ENCODE measurements around the gene DONSON. TPM values are rescaled to one million over a fixed set of nuclear protein-coding genes. Genes with fewer than 3 reads are reported as not detected.
"Not testable (repeated sequence)": the region's sequence is repeated elsewhere in the genome, so short reads cannot be mapped to it uniquely, and the experiment has no call there.

Gene DONSON, protein sequence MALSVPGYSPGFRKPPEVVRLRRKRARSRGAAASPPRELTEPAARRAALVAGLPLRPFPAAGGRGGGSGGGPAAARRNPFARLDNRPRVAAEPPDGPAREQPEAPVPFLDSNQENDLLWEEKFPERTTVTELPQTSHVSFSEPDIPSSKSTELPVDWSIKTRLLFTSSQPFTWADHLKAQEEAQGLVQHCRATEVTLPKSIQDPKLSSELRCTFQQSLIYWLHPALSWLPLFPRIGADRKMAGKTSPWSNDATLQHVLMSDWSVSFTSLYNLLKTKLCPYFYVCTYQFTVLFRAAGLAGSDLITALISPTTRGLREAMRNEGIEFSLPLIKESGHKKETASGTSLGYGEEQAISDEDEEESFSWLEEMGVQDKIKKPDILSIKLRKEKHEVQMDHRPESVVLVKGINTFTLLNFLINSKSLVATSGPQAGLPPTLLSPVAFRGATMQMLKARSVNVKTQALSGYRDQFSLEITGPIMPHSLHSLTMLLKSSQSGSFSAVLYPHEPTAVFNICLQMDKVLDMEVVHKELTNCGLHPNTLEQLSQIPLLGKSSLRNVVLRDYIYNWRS
- 13.4 and 17.5 TPM in 2 replicates for total RNA-seq (2012; rRNA removed)

DNA sequence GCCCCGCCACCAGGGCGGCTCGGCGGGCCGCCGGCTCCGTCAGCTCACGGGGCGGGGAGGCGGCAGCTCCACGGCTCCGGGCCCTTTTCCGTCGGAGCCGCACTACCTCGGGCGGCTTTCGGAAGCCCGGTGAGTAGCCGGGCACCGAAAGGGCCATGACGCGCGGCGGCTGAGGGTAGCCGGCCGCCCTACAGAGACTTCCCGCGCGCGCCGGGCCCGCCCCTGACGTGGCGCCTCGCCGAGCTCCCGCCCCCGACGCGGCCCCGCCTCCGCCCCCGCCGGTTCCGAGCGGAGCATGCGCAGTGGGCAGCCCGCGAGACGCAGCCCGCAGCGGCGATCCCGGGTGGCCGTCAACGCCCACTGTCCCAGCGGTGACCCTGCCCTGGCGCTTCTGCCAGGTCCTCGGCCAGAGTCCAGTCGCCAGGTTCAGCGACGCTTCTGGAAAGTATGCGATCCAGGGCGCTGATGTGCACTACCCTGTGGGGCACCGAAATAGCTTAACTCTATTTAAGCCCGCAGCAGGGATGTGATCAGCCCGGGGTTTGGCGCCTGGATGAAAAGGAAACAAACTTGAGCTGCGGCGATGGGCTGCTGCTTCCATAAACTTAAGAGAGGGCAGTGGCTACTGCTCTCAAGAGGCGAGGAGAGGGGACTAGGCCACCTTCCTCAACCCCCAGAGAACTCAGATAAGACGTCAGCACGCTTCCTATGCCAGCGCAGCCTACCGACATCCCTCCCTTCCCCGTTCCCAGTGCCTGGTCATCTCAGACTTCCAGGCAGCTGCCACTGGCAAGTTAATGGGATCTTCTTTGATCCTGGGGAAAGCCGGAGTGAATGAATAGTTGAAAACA is at the start of gene DONSON:
TSS of gene DONSON (minus strand) at position 200 of the 851 bp plus-strand sequence. CDS start at position 157, 43 bp downstream.
- Histone ChIP-seq H3K9ac (ENCODE audit: low read depth, low read length) (peak within 1 kb of the TSS; percentile 97), H3K4me1 (ENCODE audit: control insufficient read depth, insufficient read depth, low read length) (peaks cover 10% of the 10 kb centered on the region), H3K9me3 (replicated peaks; ENCODE audit: low read length) (no peaks in the 10 kb centered on the region), H3K4me2 (ENCODE audit: low read length) (peak within 1 kb of the TSS; percentile 87), H3K4me3 (ENCODE audit: low read length) (peak within 1 kb of the TSS; percentile 97), H3K27me3 (ENCODE audit: control insufficient read depth, insufficient read depth, low read length) (no peaks in the 10 kb centered on the region), H3K36me3 (ENCODE audit: insufficient read depth, low read length) (peaks cover 4% of the 10 kb centered on the region)

DNA sequence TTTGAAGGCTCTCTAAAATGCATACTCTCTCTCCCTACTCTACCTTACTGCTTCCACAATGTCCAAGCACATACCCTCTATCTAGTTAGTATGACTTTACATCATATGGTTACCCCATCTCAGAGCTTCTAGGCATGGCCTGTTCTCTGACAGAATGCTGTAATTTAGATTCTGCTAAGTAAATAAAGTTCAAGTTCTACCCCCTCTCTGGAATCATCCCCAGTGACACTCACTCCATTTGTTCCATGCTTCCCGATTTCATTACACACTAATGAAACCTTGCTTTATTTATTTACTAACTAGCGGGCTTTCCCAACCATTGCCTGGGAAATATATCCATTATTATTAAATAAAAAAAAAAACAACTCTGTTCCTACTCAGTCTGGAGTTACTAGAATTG is 45.8 kb upstream of the DONSON start:
- Histone ChIP-seq H3K9ac (ENCODE audit: low read depth, low read length) (no peak overlapping the region), H3K4me1 (ENCODE audit: control insufficient read depth, insufficient read depth, low read length) (no peaks in the 10 kb centered on the region), H3K36me3 (ENCODE audit: insufficient read depth, low read length) (peaks cover 7% of the 10 kb centered on the region), H3K4me3 (ENCODE audit: low read length) (no peak overlapping the region), H3K4me2 (ENCODE audit: low read length) (no peak overlapping the region), H3K27me3 (ENCODE audit: control insufficient read depth, insufficient read depth, low read length) (no peaks in the 10 kb centered on the region), H3K9me3 (replicated peaks; ENCODE audit: low read length) (no peaks in the 10 kb centered on the region)

DNA sequence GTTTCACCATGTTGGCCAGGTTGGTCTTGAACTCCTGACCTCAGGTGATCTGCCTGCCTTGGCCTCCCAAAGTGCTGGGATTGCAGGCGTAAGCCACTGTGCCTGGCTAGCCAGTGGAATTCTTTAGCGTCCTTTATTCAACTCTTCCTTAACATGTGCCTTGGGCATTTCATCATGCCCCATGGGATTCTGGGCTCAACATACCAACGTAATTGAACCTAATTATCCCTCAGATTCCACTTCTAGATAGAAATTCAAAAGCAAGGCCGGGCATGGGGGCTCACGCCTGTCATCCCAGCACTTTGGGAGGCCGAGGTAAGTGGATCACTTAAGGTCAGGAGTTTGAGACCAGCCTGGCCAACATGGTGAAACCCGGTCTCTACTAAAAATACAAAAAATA is 37.7 kb upstream of the DONSON start:
- H3K4me1 ChIP-seq (ENCODE audit: control insufficient read depth, insufficient read depth, low read length); H3K4me2 ChIP-seq (ENCODE audit: low read length); H3K4me3 ChIP-seq (ENCODE audit: low read length); H3K9ac ChIP-seq (ENCODE audit: low read depth, low read length); H3K27me3 ChIP-seq (ENCODE audit: control insufficient read depth, insufficient read depth, low read length); H3K9me3 ChIP-seq (replicated peaks; ENCODE audit: low read length): not testable (repeated sequence)
- peaks cover 17% of the 10 kb centered on the region for H3K36me3 ChIP-seq (ENCODE audit: insufficient read depth, low read length)

DNA sequence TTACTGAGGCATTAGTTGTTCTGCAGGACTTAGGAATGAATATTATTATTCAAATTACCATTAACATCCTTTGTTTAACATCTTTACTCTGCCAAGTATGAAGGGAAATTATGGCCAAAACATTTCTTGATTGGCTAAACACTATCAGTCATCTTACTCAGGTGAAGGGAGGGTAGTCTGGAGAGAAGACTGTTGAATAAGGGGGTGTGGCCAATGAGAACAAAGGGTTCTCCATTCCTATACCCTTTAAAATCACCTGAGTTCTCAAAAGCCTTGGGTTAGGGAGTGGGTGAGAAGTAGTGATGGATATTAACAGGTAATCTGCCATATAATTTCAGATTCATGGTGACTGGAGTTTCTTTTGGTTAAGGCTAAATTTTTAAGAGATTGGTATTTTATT is 33.8 kb upstream of the DONSON start:
- Histone ChIP-seq H3K36me3 (ENCODE audit: insufficient read depth, low read length) (peaks cover 20% of the 10 kb centered on the region), H3K9ac (ENCODE audit: low read depth, low read length) (no peak overlapping the region), H3K9me3 (replicated peaks; ENCODE audit: low read length) (no peaks in the 10 kb centered on the region), H3K27me3 (ENCODE audit: control insufficient read depth, insufficient read depth, low read length) (no peaks in the 10 kb centered on the region), H3K4me1 (ENCODE audit: control insufficient read depth, insufficient read depth, low read length) (no peaks in the 10 kb centered on the region), H3K4me2 (ENCODE audit: low read length) (no peak overlapping the region), H3K4me3 (ENCODE audit: low read length) (no peak overlapping the region)

DNA sequence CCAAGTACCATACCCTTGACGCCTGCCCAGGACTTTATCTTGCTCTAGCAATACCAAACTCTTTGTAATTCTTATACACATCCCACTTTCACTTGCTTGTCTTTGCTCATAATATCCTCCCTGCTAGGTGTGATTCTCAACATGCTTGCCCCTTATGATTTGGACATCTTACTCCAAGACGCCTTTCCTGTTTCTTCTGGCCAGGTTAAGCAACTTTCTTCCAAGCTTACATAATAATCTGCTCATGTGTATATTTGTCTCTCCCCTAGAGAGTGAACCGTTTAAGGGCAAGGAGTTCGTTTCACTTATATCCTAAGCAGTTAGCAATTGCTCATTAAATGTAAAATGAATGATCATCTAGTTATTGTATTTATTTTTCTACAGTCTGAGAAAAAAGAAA is 31.2 kb upstream of the DONSON start:
- Histone ChIP-seq H3K9me3 (replicated peaks; ENCODE audit: low read length) (no peaks in the 10 kb centered on the region), H3K27me3 (ENCODE audit: control insufficient read depth, insufficient read depth, low read length) (no peaks in the 10 kb centered on the region), H3K4me1 (ENCODE audit: control insufficient read depth, insufficient read depth, low read length) (no peaks in the 10 kb centered on the region), H3K9ac (ENCODE audit: low read depth, low read length) (no peak overlapping the region), H3K36me3 (ENCODE audit: insufficient read depth, low read length) (peaks cover 25% of the 10 kb centered on the region), H3K4me3 (ENCODE audit: low read length) (no peak overlapping the region), H3K4me2 (ENCODE audit: low read length) (no peak overlapping the region)

DNA sequence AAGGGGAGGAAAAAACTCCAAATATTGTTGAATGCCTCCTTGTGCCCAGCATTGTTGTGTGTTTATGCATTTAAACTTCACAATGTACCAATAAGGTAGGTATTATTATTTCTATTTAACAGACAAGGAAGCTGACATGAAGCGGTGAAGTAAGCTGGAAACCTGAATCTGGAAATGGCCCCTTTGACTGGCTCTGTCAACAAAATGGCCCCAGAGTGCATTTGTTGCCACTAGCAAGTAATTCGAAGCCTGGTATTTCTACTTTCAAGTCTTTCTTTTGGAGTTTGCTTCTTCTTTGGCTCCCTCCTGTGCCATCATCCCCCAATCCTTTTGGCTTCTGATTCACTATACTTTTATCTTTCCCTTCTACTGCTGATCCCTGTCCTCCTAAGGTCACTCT is 29.9 kb upstream of the DONSON start:
- Histone ChIP-seq H3K4me3 (ENCODE audit: low read length) (no peak overlapping the region), H3K27me3 (ENCODE audit: control insufficient read depth, insufficient read depth, low read length) (no peaks in the 10 kb centered on the region), H3K4me1 (ENCODE audit: control insufficient read depth, insufficient read depth, low read length) (no peaks in the 10 kb centered on the region), H3K4me2 (ENCODE audit: low read length) (no peak overlapping the region), H3K36me3 (ENCODE audit: insufficient read depth, low read length) (peaks cover 24% of the 10 kb centered on the region), H3K9me3 (replicated peaks; ENCODE audit: low read length) (no peaks in the 10 kb centered on the region), H3K9ac (ENCODE audit: low read depth, low read length) (no peak overlapping the region)

DNA sequence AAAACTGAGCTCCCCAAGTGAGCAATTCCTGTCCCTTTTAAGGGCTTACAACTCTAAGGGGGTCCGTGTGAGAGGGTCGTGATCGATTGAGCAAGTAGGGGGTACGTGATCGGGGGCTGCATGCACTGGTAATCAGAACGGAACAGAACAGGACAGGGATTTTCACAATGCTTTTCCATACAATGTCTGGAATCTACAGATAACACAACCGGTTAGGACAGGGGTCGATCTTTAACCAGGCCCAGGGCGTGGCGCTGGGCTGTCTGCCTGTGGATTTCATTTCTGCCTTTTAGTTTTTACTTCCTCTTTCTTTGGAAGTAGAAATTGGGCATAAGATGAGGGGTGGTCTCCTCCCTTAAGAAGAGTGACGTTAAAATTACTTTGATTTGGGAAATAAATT is 29.1 kb upstream of the DONSON start:
- H3K4me2 ChIP-seq (ENCODE audit: low read length); H3K4me3 ChIP-seq (ENCODE audit: low read length); H3K9ac ChIP-seq (ENCODE audit: low read depth, low read length); H3K27me3 ChIP-seq (ENCODE audit: control insufficient read depth, insufficient read depth, low read length); H3K9me3 ChIP-seq (replicated peaks; ENCODE audit: low read length); H3K4me1 ChIP-seq (ENCODE audit: control insufficient read depth, insufficient read depth, low read length): not testable (repeated sequence)
- peaks cover 29% of the 10 kb centered on the region for H3K36me3 ChIP-seq (ENCODE audit: insufficient read depth, low read length)

DNA sequence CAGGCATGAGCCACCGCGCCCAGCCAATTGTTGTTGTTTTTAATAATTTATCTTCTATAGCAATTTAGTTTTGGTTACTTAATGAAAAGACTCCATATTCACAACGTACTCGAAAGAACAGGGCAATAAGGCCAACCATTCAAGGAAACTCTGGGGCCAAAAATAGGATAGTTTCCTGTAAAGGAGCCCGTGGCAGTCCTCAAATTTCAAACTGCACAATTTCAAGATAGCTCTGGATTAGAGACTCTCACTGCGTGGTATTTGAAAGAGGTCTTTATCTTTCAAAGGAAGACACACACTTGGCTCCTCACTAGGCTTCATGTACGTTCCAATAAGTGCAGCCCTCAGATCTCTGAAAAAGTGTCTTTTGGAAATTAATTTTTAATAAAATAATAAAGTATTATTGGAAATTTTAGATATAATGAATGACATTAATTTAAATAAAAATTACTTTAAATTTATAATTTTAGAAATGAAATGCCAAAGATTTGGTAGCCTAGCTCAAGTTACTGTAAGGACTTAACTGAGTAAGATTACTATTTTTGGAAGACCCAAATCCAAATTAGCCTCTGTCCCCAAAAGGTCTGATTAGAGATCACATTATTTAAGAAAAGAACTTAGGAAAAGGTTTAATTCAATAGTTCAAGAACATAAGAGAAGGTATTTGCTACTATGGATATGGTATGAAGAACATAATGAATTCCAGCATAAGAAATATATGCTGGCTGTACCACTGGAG is 22.7 kb upstream of the DONSON start:
- Histone ChIP-seq H3K9ac (ENCODE audit: low read depth, low read length) (no peak overlapping the region), H3K36me3 (ENCODE audit: insufficient read depth, low read length) (peaks cover 22% of the 10 kb centered on the region), H3K4me3 (ENCODE audit: low read length) (no peak overlapping the region)

DNA sequence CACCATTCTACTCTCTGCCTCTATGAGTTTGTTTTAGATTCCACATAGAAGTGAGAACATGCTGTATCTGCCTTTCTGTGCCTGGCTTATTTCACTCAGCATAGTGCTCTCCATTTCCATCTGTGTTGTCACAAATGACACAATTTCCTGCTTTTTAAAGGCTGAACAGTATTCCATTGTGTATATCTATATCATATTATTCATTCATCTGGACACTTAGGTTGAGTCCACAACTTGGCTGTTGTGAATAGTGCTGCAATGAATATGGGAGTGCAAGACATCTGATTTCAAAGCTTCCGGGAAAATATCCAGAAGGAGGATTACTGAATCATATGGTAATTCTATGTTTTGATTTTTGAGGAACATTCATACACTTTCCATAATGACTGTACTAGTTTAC is 20.1 kb upstream of the DONSON start:
- Histone ChIP-seq H3K9ac (ENCODE audit: low read depth, low read length) (no peak overlapping the region), H3K4me3 (ENCODE audit: low read length) (no peak overlapping the region), H3K36me3 (ENCODE audit: insufficient read depth, low read length) (peaks cover 23% of the 10 kb centered on the region), H3K4me1 (ENCODE audit: control insufficient read depth, insufficient read depth, low read length) (no peaks in the 10 kb centered on the region), H3K27me3 (ENCODE audit: control insufficient read depth, insufficient read depth, low read length) (no peaks in the 10 kb centered on the region), H3K9me3 (replicated peaks; ENCODE audit: low read length) (no peaks in the 10 kb centered on the region), H3K4me2 (ENCODE audit: low read length) (no peak overlapping the region)

More for the DNA sequence above, 22.7 kb upstream of the DONSON start:
- Histone ChIP-seq H3K9me3 (replicated peaks; ENCODE audit: low read length) (no peaks in the 10 kb centered on the region), H3K4me2 (ENCODE audit: low read length) (no peak overlapping the region), H3K27me3 (ENCODE audit: control insufficient read depth, insufficient read depth, low read length) (no peaks in the 10 kb centered on the region), H3K4me1 (ENCODE audit: control insufficient read depth, insufficient read depth, low read length) (no peaks in the 10 kb centered on the region)

DNA sequence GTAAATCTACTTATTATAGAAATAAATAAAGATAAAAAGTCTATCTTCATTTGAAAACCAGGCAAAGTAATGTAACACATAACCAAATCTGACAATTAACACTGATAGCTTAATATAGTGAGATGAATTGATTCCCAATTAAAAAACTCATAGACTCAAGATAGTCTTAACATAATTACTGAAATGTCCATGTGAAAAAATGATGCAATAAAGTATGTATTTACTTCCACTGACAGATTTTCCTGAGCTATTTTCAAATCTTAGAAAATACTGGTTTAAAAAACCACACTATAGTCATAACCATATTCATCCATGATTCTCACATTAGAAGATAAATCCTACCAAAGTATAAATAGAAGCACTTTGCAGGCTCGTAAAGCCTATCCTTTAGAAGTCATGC is 9.6 kb upstream of the DONSON start:
- H3K27me3 ChIP-seq (ENCODE audit: control insufficient read depth, insufficient read depth, low read length): no peaks in the 10 kb centered on the region
- H3K4me1 ChIP-seq (ENCODE audit: control insufficient read depth, insufficient read depth, low read length): no peaks in the 10 kb centered on the region
- peaks cover 56% of the 10 kb centered on the region for H3K36me3 ChIP-seq (ENCODE audit: insufficient read depth, low read length)
- no peak overlapping the region for H3K4me2 ChIP-seq (ENCODE audit: low read length)
- no peaks in the 10 kb centered on the region for H3K9me3 ChIP-seq (replicated peaks; ENCODE audit: low read length)
- no peak overlapping the region for H3K4me3 ChIP-seq (ENCODE audit: low read length)
- no peak overlapping the region for H3K9ac ChIP-seq (ENCODE audit: low read depth, low read length)

Data from skeletal muscle satellite cell (primary cell).